ENCODE data around the gene OR5AR1.
"Not testable (repeated sequence)": the region's sequence is repeated elsewhere in the genome, so short reads cannot be mapped to it uniquely, and the experiment has no call there.

Gene OR5AR1

GRCh38 chr11:56663386-56663785 is at the start of gene OR5AR1:
Gene OR5AR1 (plus strand): TSS chr11:56663686. CDS start chr11:56663686, 0 bp downstream.
- FAIRE-seq = no peak

DNA sequence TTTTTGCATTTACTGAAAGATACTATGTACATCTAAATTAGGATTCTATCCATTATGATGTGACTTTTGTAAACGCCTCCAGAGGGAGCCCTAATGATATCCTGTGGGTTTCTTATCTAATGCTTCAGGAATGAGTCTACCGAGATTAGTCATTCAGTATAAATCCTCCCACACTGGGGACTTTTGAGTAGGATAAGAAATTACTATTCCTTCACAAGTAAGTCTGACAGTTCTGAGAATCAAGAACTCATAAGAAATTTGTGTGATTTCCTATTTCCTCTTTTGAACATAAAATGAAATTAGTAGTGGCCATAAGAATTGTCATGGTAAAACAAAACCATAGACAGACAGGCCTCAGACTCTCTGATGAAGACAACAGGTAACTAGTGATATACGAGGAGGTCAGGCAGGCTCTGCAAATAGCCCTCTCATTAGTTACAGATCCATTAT is 38.8 kb upstream of the OR5AR1 start:
- FAIRE-seq = peak; percentile 92

GRCh38 chr11:56625946-56626345 is 37.5 kb upstream of the OR5AR1 start:
- no peak for FAIRE-seq

DNA sequence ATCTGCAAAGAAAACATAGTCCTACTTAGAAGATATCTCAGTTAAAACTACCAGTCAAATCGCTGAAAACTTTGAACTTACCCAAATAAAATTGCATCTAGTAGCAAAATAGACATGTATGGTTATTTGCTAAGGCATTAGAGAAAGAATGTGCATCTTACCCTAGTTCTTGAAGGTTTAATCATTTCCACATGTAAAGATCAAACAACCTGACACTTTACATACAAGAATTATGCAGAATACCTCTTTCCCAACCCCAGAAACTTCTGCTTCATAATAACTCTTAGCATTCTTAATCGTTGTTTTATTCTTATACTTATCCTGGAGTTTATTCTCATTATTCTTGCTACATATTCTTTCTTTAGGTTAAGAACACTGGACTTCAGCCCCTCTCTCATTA is 31.2 kb upstream of the OR5AR1 start:
- FAIRE-seq = no peak

- no peak for FAIRE-seq
Observed at GRCh38 chr11:56636861-56637260, 26.6 kb upstream of the OR5AR1 start.

GRCh38 chr11:56637500-56637899 is 26.0 kb upstream of the OR5AR1 start:
- no peak for FAIRE-seq

DNA sequence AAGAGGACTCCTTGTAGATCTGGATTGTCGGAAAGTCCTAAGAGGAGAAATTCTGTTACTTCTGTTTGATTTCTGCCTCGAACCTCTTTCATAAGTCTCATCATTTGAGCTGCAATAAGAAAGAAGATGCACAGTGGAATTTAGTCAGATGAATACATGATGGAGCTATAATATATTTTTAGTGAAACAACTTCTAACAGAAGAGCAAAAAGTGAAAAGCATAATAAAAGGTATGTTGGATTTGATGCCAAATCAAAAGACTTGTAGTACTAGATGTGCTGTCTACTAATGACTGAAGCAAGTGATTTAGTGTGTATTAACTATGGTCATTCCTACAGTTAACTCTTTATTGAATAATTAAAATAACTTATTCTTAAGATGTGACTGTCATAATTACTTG is 21.1 kb upstream of the OR5AR1 start, which contains the start of gene OR5AP2:
TSS of gene OR5AP2 (minus strand) at position 101 of the 400 bp plus-strand sequence. CDS start at position 101, 0 bp downstream.
- FAIRE-seq = no peak

DNA sequence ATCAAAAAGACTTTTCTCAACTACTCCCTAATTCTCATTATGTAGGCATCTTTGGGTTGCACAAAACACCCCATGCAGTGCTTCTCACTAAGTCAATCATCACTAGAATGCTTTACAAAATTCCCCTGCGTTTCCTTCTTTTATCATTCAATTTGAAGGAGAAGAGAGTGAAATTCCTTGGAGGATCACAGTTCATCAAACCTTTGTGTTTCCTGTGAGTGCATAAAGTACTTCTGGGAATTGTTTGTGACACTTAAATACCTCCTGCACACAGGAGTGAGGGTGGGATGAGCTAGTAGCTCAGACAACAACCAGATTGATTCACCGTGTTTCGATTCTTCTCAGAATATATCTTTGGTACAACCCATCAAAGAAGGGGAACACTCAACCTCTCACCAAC is 3.7 kb upstream of the OR5AR1 start:
- no peak for FAIRE-seq

DNA sequence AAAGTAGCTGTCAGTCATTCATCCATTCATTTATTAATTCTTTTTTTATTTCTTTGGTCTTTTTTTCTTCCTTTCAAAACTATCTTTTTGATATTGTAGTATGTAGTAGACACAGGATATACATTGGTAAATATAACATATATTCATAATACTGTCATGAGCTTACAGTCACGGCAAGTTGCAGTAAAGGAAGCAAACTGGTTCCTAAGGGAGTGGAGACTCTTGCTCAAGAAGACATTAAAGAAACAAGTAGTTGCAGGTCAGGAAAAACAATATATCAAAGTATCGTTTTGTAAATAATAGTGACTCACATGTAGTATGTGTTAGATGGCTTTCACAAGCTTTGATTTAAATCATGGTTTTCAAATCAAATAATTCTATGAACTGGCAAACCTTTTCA is 7.5 kb downstream of the OR5AR1 start:
- FAIRE-seq = no peak

GRCh38 chr11:56688554-56689100 is 25.1 kb downstream of the OR5AR1 start:
- FAIRE-seq = no peak

- FAIRE-seq = not testable (repeated sequence)
Observed at GRCh38 chr11:56691179-56691578, 27.7 kb downstream of the OR5AR1 start.

- no peak for FAIRE-seq
Observed at GRCh38 chr11:56693428-56693827, 29.9 kb downstream of the OR5AR1 start.

DNA sequence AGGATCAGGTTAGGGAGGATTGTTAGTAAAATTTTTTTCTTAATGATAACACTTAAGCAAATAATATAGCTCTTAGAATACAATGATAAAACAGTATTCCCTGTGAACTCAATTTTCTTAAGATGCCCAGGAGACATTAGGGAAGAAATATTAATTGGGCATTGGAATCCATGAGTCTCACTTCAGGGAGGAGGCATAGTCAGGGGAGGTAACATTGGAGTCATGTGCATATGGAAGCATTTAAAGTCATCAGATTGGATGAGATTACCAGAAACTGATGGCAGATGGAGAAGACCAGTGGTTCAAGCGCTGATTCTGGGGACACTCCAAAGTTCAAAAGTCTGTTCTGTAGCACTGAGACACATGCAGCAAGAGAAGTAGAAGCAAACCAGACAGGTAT is 35.3 kb downstream of the OR5AR1 start, which contains the start of gene OR9G1:
TSS of gene OR9G1 (plus strand) at position 301 of the 400 bp plus-strand sequence. CDS start 1,293 bp downstream, outside the sequence.
- no peak for FAIRE-seq

DNA sequence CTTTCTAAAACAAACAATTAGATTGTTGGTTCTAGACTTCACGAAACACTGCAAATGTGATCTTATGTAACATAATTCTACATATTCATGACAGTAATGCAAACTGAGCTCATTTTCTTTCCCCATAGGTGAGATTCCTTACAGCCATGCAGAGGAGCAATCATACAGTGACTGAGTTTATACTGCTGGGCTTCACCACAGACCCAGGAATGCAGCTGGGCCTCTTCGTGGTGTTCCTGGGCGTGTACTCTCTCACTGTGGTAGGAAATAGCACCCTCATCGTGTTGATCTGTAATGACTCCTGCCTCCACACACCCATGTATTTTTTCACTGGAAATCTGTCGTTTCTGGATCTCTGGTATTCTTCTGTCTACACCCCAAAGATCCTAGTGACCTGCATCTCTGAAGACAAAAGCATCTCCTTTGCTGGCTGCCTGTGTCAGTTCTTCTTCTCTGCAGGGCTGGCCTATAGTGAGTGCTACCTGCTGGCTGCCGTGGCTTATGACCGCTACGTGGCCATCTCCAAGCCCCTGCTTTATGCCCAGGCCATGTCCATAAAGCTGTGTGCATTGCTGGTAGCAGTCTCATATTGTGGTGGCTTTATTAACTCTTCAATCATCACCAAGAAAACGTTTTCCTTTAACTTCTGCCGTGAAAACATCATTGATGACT is 36.9 kb downstream of the OR5AR1 start:
- FAIRE-seq = no peak

DNA sequence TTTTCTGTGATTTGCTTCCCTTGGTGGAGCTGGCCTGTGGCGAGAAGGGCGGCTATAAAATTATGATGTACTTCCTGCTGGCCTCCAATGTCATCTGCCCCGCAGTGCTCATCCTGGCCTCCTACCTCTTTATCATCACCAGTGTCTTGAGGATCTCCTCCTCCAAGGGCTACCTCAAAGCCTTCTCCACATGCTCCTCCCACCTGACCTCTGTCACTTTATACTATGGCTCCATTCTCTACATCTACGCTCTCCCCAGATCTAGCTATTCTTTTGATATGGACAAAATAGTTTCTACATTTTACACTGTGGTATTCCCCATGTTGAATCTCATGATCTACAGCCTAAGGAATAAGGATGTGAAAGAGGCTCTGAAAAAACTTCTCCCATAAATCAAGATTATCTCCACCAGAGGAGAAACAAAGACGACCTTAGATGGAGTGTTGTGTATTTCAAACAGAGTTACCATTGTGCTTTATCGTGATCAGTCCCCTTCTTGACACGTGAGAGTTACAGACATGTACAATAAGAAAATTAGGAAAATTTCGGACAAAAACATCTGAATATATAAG is 37.5 kb downstream of the OR5AR1 start:
- FAIRE-seq = no peak

DNA sequence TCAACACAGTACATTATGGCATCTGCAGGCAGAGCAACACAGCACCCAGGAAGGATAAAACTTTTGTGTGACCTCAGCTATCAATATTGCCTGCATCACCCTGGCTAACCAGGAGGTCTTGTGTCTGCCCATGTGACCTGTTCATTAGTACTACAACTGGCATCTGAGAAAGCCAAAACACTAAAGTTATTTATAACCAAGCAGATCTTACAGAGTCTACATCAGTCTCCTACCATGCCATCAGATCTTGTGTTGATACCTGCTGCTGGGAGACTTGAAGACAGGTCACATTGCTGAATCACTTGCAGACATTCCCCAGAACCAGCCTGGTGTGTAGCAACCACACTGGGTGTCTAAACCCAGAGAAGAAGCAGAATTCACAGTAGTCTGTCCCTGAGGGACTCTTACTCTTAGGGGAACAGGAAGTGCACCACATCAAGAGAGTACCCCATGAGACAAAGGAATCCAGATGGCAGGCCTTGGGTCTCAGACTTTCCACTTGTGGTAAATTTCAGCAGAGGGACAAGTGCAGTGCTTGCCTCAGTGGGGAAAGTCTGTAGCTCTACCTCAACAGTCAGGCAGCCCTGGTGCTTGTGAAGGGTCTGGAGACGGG is 42.4 kb downstream of the OR5AR1 start:
- no peak for FAIRE-seq

GRCh38 chr11:56706486-56706885 is 43.0 kb downstream of the OR5AR1 start:
- no peak for FAIRE-seq

DNA sequence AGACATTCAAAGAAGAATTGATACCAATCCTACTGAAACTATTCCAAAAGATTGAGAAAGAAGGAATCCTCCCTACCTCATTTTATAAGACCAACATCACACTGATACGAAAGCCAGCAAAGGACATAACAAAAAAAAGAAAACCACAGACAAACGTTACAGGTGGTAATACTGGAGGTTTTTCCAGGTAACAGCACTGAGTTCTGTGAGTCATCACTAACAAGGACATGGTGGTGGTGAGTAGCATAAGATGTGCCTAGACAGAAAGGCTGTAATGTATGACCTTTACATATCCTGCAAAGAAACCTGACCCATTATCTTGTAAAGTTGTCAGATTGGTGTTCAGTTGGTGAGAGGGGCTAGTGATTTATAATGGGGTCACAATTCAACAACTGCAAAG is 50.7 kb downstream of the OR5AR1 start:
- FAIRE-seq = no peak

Data from islet of Langerhans (tissue), 1 donor.